ENCODE data around the gene TDRD12. TPM values are rescaled to one million over a fixed set of nuclear protein-coding genes. Genes with fewer than 3 reads are reported as not detected.

The TDRD12 gene
- polyA plus RNA-seq, 1 donor (not counting 4 experiments of a cell fraction or from before 2014, with no cell fraction given): 0.04 TPM

- TF ChIP-seq CTCF (optimal IDR thresholded peaks at IDR 0.05 in 1 of 3, IDR thresholded peaks at IDR 0.05 in 1 of 3, conservative IDR thresholded peaks at IDR 0.05 in 1 of 3; ENCODE audit: extremely low read depth in 1 of 3, insufficient read depth in 2 of 3, low read length in 3 of 3) (no peak), EZH2 (IDR thresholded peaks at IDR 0.05; ENCODE audit: low read length) (no peak)
- Histone ChIP-seq H3K9me1 (ENCODE audit: control insufficient read depth, extremely low read depth, insufficient read depth, low read length) (no peaks in the 10 kb centered on the region), H3K9me3 (ENCODE audit: control insufficient read depth, low read depth, low read length) (no peaks in the 10 kb centered on the region), H3K4me2 (ENCODE audit: control insufficient read depth, extremely low read depth, insufficient read depth, low read depth, low read length) (no peak overlapping the region), H3K36me3 (ENCODE audit: control insufficient read depth in 2 of 2, extremely low read depth in 1 of 2, insufficient read depth in 2 of 2, low read length in 2 of 2) (no peaks in the 10 kb centered on the region), H4K20me1 (ENCODE audit: control insufficient read depth, extremely low read depth, insufficient read depth, low read length) (no peaks in the 10 kb centered on the region), H3K79me2 (ENCODE audit: control insufficient read depth, insufficient read depth, low read length) (no peaks in the 10 kb centered on the region), H3K4me1 (ENCODE audit: control insufficient read depth, extremely low read depth, insufficient read depth, low read length) (no peaks in the 10 kb centered on the region), H3K9ac (ENCODE audit: control insufficient read depth, extremely low read depth, insufficient read depth, low read length) (no peak overlapping the region), H2AFZ (ENCODE audit: control insufficient read depth, low read length) (no peak overlapping the region), H3K27ac (ENCODE audit: control insufficient read depth, insufficient read depth, low read length) (no peak overlapping the region), H3K27me3 (ENCODE audit: control insufficient read depth, extremely low read depth, insufficient read depth, low read length) (peaks cover 2% of the 10 kb centered on the region), H3K4me3 (ENCODE audit: control insufficient read depth in 2 of 3, extremely low read depth in 1 of 3, insufficient read depth in 2 of 3, low read depth in 1 of 3, low read length in 3 of 3) (no peak overlapping the region)
- DNase-seq (ENCODE audit: low read depth, low spot score): no peak
- dilution Hi-C loops (cut with MboI; ENCODE audit: extremely low pct_ligation_motif_present, low sequenced_read_pairs): no loop called here
- FAIRE-seq: no peak
Observed at GRCh38 chr19:32816555-32817099, 97.1 kb downstream of the TDRD12 start.

GRCh38 chr19:32817569-32818476 lies 98.3 kb downstream of the TDRD12 start:
- H3K36me3 ChIP-seq (ENCODE audit: control insufficient read depth in 2 of 2, extremely low read depth in 1 of 2, insufficient read depth in 2 of 2, low read length in 2 of 2): no peaks in the 10 kb centered on the region
- no peaks in the 10 kb centered on the region for H4K20me1 ChIP-seq (ENCODE audit: control insufficient read depth, extremely low read depth, insufficient read depth, low read length)
- TF ChIP-seq EZH2 (IDR thresholded peaks at IDR 0.05; ENCODE audit: low read length): no peak
- no peak for TF ChIP-seq CTCF (optimal IDR thresholded peaks at IDR 0.05 in 1 of 3, IDR thresholded peaks at IDR 0.05 in 1 of 3, conservative IDR thresholded peaks at IDR 0.05 in 1 of 3; ENCODE audit: extremely low read depth in 1 of 3, insufficient read depth in 2 of 3, low read length in 3 of 3)
- H3K9me1 ChIP-seq (ENCODE audit: control insufficient read depth, extremely low read depth, insufficient read depth, low read length): no peaks in the 10 kb centered on the region
- no peak overlapping the region for H3K9ac ChIP-seq (ENCODE audit: control insufficient read depth, extremely low read depth, insufficient read depth, low read length)
- no peaks in the 10 kb centered on the region for H3K79me2 ChIP-seq (ENCODE audit: control insufficient read depth, insufficient read depth, low read length)
- DNase-seq (ENCODE audit: low read depth, low spot score) (no peak), FAIRE-seq (no peak)
- H2AFZ ChIP-seq (ENCODE audit: control insufficient read depth, low read length): no peak overlapping the region
- dilution Hi-C loops (cut with MboI; ENCODE audit: extremely low pct_ligation_motif_present, low sequenced_read_pairs): no loop called here
- peaks cover 2% of the 10 kb centered on the region for H3K27me3 ChIP-seq (ENCODE audit: control insufficient read depth, extremely low read depth, insufficient read depth, low read length)
- H3K27ac ChIP-seq (ENCODE audit: control insufficient read depth, insufficient read depth, low read length): no peak overlapping the region
- H3K4me2 ChIP-seq (ENCODE audit: control insufficient read depth, extremely low read depth, insufficient read depth, low read depth, low read length): no peak overlapping the region
- H3K4me3 ChIP-seq (ENCODE audit: control insufficient read depth in 2 of 3, extremely low read depth in 1 of 3, insufficient read depth in 2 of 3, low read depth in 1 of 3, low read length in 3 of 3): no peak overlapping the region
- H3K9me3 ChIP-seq (ENCODE audit: control insufficient read depth, low read depth, low read length): no peaks in the 10 kb centered on the region
- H3K4me1 ChIP-seq (ENCODE audit: control insufficient read depth, extremely low read depth, insufficient read depth, low read length): no peaks in the 10 kb centered on the region
